A549 (cell line): ENCODE results near the gene CCL25. TPM values are rescaled to one million over a fixed set of nuclear protein-coding genes. Genes with fewer than 3 reads are reported as not detected.

ENCODE experiments used
- ATAC-seq, 2 experiments: fragments of 200-7000 bp in 1 of 2; fragments of >200 bp in 1 of 2; cut with Nextera tagmentation in 1 of 2; cut with Tn5 transposase in 1 of 2; 3 replicates each; pipeline versions ENCODE4 v1.8.0 to v1.9.1; 2018 to 2020; ENCODE audit warnings: mild to moderate bottlenecking in 1 of 2, moderate library complexity in 1 of 2
- CTCF ChIA-PET: fragments of 300-600 bp; sonication (Branson Sonifier 250); formaldehyde crosslinking; extraction: SDS; loops from one replicate; lab custom pipeline; 2021; ENCODE audit warnings: antibody characterized with exemption, inconsistent platforms; lab: Yijun Ruan, JAX
- POLR2A ChIA-PET: fragments of 350-600 bp; formaldehyde crosslinking; extraction: SDS; loops from one replicate; lab custom pipeline; 2021; ENCODE audit warnings: antibody characterized with exemption, inconsistent platforms; lab: Yijun Ruan, JAX
- DNase-seq, 2 experiments: peaks; one replicate each; pipeline versions ENCODE4 v3.0.0 to v3.0.0-alpha.2; 2011 to 2016; ENCODE audit warnings: low read depth in 1 of 2, low spot score in 1 of 2
- FAIRE-seq: peaks from 2 replicates; lab custom pipeline; 2011; peaks lifted over from hg19 to GRCh38; lab: Jason Lieb, UNC
- H3K27ac ChIP-seq, 2 experiments: fragments of >200 bp; sonication (Bioruptor Twin); formaldehyde crosslinking; 3 replicates each; pipeline ENCODE4 v1.5.1; 2016 to 2017
- H3K4me1 ChIP-seq: fragments of >200 bp; sonication (Bioruptor Twin); formaldehyde crosslinking; 3 replicates; pipeline ENCODE4 v1.6.1; 2016
- H3K4me2 ChIP-seq: fragments of >200 bp; sonication (Bioruptor Twin); formaldehyde crosslinking; 3 replicates; pipeline ENCODE4 v1.6.1; 2016
- H3K4me3 ChIP-seq: fragments of >200 bp; sonication (Bioruptor Twin); formaldehyde crosslinking; 3 replicates; pipeline ENCODE4 v1.5.1; 2016
- H3K9me3 ChIP-seq: fragments of >200 bp; sonication (Bioruptor Twin); formaldehyde crosslinking; 3 replicates; pipeline ENCODE4 v1.6.1; 2016
- CEBPB ChIP-seq, 2 experiments: fragments of >200 bp in 1 of 2; sonication (Bioruptor Twin) in 1 of 2; formaldehyde crosslinking in 1 of 2; IDR thresholded peaks; 2 replicates each; pipeline ENCODE4 v1.6.1; 2012 to 2016
- CHD4 ChIP-seq: fragments of 200-600 bp; sonication (generic); IDR thresholded peaks from 2 replicates; pipeline ENCODE4 v1.6.1; 2016; ENCODE audit warnings: antibody characterized with exemption, mild to moderate bottlenecking, borderline replicate concordance
- CTCF ChIP-seq: fragments of >200 bp; sonication (Bioruptor Twin); formaldehyde crosslinking; IDR thresholded peaks from 3 replicates; pipeline ENCODE4 v1.5.1; 2016
- EHF ChIP-seq: fragments of 250-450 bp; sonication (Bioruptor Pico); IDR thresholded peaks from 2 replicates; pipeline ENCODE4 v1.5.0; 2020; ENCODE audit warnings: mild to moderate bottlenecking
- ELK1 ChIP-seq: fragments of 150-350 bp; IDR thresholded peaks from 2 replicates; pipeline ENCODE4 v1.6.1; 2014; ENCODE audit warnings: low read depth, mild to moderate bottlenecking, low read length
- FOSB ChIP-seq: fragments of 250-450 bp; sonication (Bioruptor Pico); IDR thresholded peaks from 2 replicates; pipeline ENCODE4 v1.5.0; 2020; ENCODE audit warnings: mild to moderate bottlenecking, moderate library complexity
- FOSL2 ChIP-seq, 2 experiments: fragments of 450-650 bp in 1 of 2; fragments of >200 bp in 1 of 2; sonication (Bioruptor Twin) in 1 of 2; formaldehyde crosslinking; IDR thresholded peaks; 2 replicates each; pipeline versions ENCODE4 v1.5.0 to v1.6.1; 2016 to 2020; ENCODE audit warnings: mild to moderate bottlenecking in 1 of 2, moderate library complexity in 1 of 2
- FOXS1 ChIP-seq: fragments of 250-450 bp; sonication (Bioruptor Pico); IDR thresholded peaks from 2 replicates; pipeline ENCODE4 v1.5.0; 2020; ENCODE audit warnings: mild to moderate bottlenecking, moderate library complexity
- HDAC2 ChIP-seq: fragments of 200-600 bp; sonication (generic); IDR thresholded peaks from 2 replicates; pipeline ENCODE4 v1.6.1; 2016
- HOXB13 ChIP-seq: fragments of 250-450 bp; sonication (Bioruptor Pico); IDR thresholded peaks from 2 replicates; pipeline ENCODE4 v1.5.0; 2020; ENCODE audit warnings: low read depth, mild to moderate bottlenecking, moderate library complexity
- HOXB5 ChIP-seq: fragments of 250-450 bp; sonication (Bioruptor Pico); IDR thresholded peaks from 2 replicates; pipeline ENCODE4 v1.5.0; 2020; ENCODE audit warnings: mild to moderate bottlenecking, moderate library complexity
- MAFK ChIP-seq: fragments of 450-650 bp; IDR thresholded peaks from 2 replicates; pipeline ENCODE4 v1.6.1; 2014; ENCODE audit not compliant: partially characterized antibody
- NFE2L2 ChIP-seq: fragments of 150-350 bp; conservative IDR thresholded peaks from 2 replicates; pipeline ENCODE4 v1.6.1; 2014; ENCODE audit warnings: low read length
- PBX3 ChIP-seq: IDR thresholded peaks from 2 replicates; pipeline ENCODE4 v1.6.1; 2012
- POLR2A ChIP-seq: IDR thresholded peaks from 2 replicates; pipeline ENCODE4 v1.6.1; 2012; ENCODE audit warnings: mild to moderate bottlenecking, low read length
- POLR2AphosphoS2 ChIP-seq: conservative IDR thresholded peaks from 2 replicates; pipeline ENCODE4 v1.6.1; 2012; ENCODE audit warnings: low read length, improper control_type of control experiment, inconsistent platforms
- RAD21 ChIP-seq, 2 experiments: fragments of >200 bp in 1 of 2; sonication (Bioruptor Twin) in 1 of 2; formaldehyde crosslinking in 1 of 2; IDR thresholded peaks in 1 of 2; conservative IDR thresholded peaks in 1 of 2; 2 replicates in 1 of 2; 3 replicates in 1 of 2; pipeline ENCODE4 v1.6.1; 2012 to 2018; ENCODE audit warnings: inconsistent platforms in 1 of 2
- SMC3 ChIP-seq: fragments of >200 bp; sonication (Bioruptor Twin); formaldehyde crosslinking; IDR thresholded peaks from 3 replicates; pipeline ENCODE4 v1.6.1; 2018; ENCODE audit warnings: inconsistent platforms
- SREBF2 ChIP-seq: fragments of 450-650 bp; IDR thresholded peaks from 2 replicates; pipeline ENCODE4 v1.6.1; 2014; ENCODE audit warnings: mild to moderate bottlenecking, moderate library complexity
- TFCP2L1 ChIP-seq: fragments of 250-450 bp; sonication (Bioruptor Pico); IDR thresholded peaks from 2 replicates; pipeline ENCODE4 v1.5.0; 2021; ENCODE audit warnings: mild to moderate bottlenecking
- WGBS: methylation state at CpG from one replicate; pipeline ENCODE4 v1.1.6; 2017; ENCODE audit errors: missing lambda C conversion rate; 5-methylcytosine and 5-hydroxymethylcytosine counted together
- polyA plus RNA-seq, 4 experiments: library from polyadenylated mRNA; depleted of rRNA in 3 of 4; stranded (reverse); fragments of >200 nt; fragmentation: RNase III in 1 of 4; extraction: RNeasy Plus Mini Kit Qiagen cat#74134 plus additional on column Dnase treatment in 1 of 4; gene quantifications; 2 replicates in 3 of 4; 3 replicates in 1 of 4; pipeline ENCODE4 v1.2.3, GENCODE V29; 2011 to 2017
- TF ChIP-seq, protein P1 (sequence below): fragments of 250-450 bp; sonication (Bioruptor Pico); IDR thresholded peaks from 2 replicates; pipeline ENCODE4 v1.5.0; 2020; ENCODE audit warnings: low read depth, mild to moderate bottlenecking, moderate library complexity
- TF ChIP-seq, protein P2 (sequence below): fragments of 200-600 bp; sonication (generic); IDR thresholded peaks from 2 replicates; pipeline ENCODE4 v1.6.1; 2016; ENCODE audit warnings: antibody characterized with exemption, mild to moderate bottlenecking, moderate library complexity
- TF ChIP-seq, protein P3 (sequence below): fragments of >200 bp; sonication (Bioruptor Twin); formaldehyde crosslinking; IDR thresholded peaks from 3 replicates; pipeline ENCODE4 v1.6.1; 2016

Gene CCL25
- polyA plus RNA-seq, 2 of the 4 experiments (the other 2 are of a cell fraction), result not detected

- FAIRE-seq (no peak), DNase-seq (no peak), ATAC-seq (no peak)
- H3K4me3 ChIP-seq, result no peak overlapping the region
- no peak overlapping the region for H3K4me2 ChIP-seq
- POLR2A ChIA-PET, result no interaction called here
- TF ChIP-seq HDAC2 (no peak), RAD21 (conservative IDR thresholded peaks at IDR 0.05 in 1 of 2, IDR thresholded peaks at IDR 0.05 in 1 of 2) (no peak), CEBPB (IDR thresholded peaks at IDR 0.05) (no peak), CHD4 (no peak), FOXS1 (CRISPR knock-in tag) (no peak), HOXB5 (CRISPR knock-in tag) (no peak), ELK1 (no peak), SREBF2 (no peak), PBX3 (no peak), SMC3 (no peak), POLR2A (no peak), TFCP2L1 (no peak), POLR2AphosphoS2 (no peak)
- TF ChIP-seq, protein P1, sequence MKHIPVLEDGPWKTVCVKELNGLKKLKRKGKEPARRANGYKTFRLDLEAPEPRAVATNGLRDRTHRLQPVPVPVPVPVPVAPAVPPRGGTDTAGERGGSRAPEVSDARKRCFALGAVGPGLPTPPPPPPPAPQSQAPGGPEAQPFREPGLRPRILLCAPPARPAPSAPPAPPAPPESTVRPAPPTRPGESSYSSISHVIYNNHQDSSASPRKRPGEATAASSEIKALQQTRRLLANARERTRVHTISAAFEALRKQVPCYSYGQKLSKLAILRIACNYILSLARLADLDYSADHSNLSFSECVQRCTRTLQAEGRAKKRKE (CRISPR knock-in tag), result no peak
- TF ChIP-seq, protein P2, sequence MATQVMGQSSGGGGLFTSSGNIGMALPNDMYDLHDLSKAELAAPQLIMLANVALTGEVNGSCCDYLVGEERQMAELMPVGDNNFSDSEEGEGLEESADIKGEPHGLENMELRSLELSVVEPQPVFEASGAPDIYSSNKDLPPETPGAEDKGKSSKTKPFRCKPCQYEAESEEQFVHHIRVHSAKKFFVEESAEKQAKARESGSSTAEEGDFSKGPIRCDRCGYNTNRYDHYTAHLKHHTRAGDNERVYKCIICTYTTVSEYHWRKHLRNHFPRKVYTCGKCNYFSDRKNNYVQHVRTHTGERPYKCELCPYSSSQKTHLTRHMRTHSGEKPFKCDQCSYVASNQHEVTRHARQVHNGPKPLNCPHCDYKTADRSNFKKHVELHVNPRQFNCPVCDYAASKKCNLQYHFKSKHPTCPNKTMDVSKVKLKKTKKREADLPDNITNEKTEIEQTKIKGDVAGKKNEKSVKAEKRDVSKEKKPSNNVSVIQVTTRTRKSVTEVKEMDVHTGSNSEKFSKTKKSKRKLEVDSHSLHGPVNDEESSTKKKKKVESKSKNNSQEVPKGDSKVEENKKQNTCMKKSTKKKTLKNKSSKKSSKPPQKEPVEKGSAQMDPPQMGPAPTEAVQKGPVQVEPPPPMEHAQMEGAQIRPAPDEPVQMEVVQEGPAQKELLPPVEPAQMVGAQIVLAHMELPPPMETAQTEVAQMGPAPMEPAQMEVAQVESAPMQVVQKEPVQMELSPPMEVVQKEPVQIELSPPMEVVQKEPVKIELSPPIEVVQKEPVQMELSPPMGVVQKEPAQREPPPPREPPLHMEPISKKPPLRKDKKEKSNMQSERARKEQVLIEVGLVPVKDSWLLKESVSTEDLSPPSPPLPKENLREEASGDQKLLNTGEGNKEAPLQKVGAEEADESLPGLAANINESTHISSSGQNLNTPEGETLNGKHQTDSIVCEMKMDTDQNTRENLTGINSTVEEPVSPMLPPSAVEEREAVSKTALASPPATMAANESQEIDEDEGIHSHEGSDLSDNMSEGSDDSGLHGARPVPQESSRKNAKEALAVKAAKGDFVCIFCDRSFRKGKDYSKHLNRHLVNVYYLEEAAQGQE, result no peak
- H3K27ac ChIP-seq, result no peak overlapping the region
- CTCF ChIA-PET, result no interaction called here
- WGBS, result 57% methylated on average over 7 of the region's 7 CpGs
- no peaks in the 10 kb centered on the region for H3K9me3 ChIP-seq
- H3K4me1 ChIP-seq, result no peaks in the 10 kb centered on the region
These were observed 5.1 kb downstream of the CCL25 start for GRCh38 chr19:8057545-8058270.

DNA sequence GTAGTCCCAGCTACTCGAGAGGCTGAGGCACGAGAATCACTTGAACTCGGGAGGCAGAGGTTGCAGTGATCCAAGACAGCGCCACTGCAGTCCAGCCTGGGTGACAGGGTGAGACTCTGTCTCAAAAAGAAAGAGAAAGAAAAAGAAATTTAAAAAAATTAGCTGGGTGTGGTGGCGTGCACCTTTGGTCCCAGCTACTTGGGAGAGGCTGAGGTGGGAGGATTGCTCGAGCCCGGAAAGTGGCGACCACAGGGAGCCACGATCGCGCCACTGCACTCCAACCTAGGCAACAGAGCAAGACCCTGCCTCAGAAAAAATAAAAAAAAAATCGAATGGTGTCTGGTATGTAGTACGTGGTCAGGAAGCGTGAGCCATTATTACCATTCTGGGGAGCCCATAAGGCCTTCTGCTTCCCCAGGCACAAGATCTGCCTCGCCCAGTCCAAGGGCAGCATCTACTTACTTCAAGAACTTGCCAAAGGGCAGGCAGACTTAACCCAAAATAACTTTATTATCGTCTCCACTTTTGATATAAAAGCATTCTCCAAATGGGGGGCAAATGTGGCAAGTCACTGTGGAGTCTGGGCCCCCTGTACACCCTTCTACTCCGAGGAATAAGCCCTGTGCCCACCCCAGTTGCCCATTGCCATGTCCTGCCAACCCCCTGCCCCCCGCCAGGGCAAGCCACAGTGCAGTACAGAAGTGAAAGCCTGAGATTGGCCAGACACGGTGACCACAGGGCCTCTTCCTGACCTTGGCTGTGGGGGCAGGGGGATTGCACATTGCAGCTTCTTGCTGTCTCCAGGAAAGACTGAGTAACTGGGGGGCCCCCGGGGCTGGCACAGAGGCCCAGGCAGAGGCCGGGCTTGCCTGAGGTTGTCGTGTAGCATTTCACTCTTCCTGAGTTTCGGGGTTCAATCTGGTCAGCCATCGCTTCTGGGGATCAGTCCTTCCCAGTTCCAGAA lies 12.6 kb downstream of the CCL25 start:
- H3K27ac ChIP-seq, result no peak overlapping the region
- no peak overlapping the region for H3K4me3 ChIP-seq
- DNase-seq (no peak), ATAC-seq (no peak), FAIRE-seq (no peak)
- 69% methylated on average over 19 of the region's 24 CpGs for WGBS
- no peaks in the 10 kb centered on the region for H3K4me1 ChIP-seq
- POLR2A ChIA-PET, result no interaction called here
- H3K4me2 ChIP-seq, result no peak overlapping the region
- CTCF ChIA-PET, result no interaction called here
- peaks cover 7% of the 10 kb centered on the region; the same call in 2 of the 3 replicates for H3K9me3 ChIP-seq
- TF ChIP-seq FOSB (CRISPR knock-in tag) (no peak), EHF (CRISPR knock-in tag) (no peak), POLR2AphosphoS2 (no peak), HOXB5 (CRISPR knock-in tag) (no peak), FOXS1 (CRISPR knock-in tag) (no peak), CTCF (no peak), NFE2L2 (no peak), MAFK (no peak), HOXB13 (CRISPR knock-in tag) (no peak), FOSL2 (IDR thresholded peaks at IDR 0.05) (no peak), FOSL2 (CRISPR knock-in tag; IDR thresholded peaks at IDR 0.05) (no peak)
- TF ChIP-seq, protein P3, sequence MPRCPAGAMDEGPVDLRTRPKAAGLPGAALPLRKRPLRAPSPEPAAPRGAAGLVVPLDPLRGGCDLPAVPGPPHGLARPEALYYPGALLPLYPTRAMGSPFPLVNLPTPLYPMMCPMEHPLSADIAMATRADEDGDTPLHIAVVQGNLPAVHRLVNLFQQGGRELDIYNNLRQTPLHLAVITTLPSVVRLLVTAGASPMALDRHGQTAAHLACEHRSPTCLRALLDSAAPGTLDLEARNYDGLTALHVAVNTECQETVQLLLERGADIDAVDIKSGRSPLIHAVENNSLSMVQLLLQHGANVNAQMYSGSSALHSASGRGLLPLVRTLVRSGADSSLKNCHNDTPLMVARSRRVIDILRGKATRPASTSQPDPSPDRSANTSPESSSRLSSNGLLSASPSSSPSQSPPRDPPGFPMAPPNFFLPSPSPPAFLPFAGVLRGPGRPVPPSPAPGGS, result no peak
